GM18505 (cell line): ENCODE data around the gene ABHD4.
A peak's percentile ranks its signal among the peaks of the same experiment; 100 is the strongest.

Experiments
- ATAC-seq: cut with Tn5 transposase; IDR thresholded peaks from one replicate; pipeline ENCODE4 v1.9.1; 2021; ENCODE audit not compliant: unreplicated experiment
- POLR2A ChIP-seq: IDR thresholded peaks from 4 replicates; pipeline ENCODE4 v1.6.1; 2011; ENCODE audit warnings: borderline replicate concordance; ENCODE audit not compliant: insufficient read depth, insufficient read length; ENCODE audit errors: extremely low read depth

The ABHD4 gene

GRCh38 chr14:22589096-22589839 lies 8.8 kb upstream of the ABHD4 start, which contains the start of gene DAD1:
DAD1 (minus strand) TSS chr14:22589224; CDS start chr14:22589157, 67 bp downstream.
- peak; percentile 89 for ATAC-seq

GRCh38 chr14:22593189-22593588 lies 4.9 kb upstream of the ABHD4 start:
- TF ChIP-seq POLR2A = no peak
- no peak for ATAC-seq

More at GRCh38 chr14:22589096-22589839, 8.8 kb upstream of the ABHD4 start, which contains the start of gene DAD1:
- peak; percentile 97 for TF ChIP-seq POLR2A

- TF ChIP-seq POLR2A = no peak
- no peak for ATAC-seq
Measured at GRCh38 chr14:22593601-22594000, 4.5 kb upstream of the ABHD4 start.

- TF ChIP-seq POLR2A = no peak
- no peak for ATAC-seq
Measured at GRCh38 chr14:22594156-22594716, 3.9 kb upstream of the ABHD4 start.

- no peak for TF ChIP-seq POLR2A
- no peak for ATAC-seq
Measured at GRCh38 chr14:22596354-22596879, 1.7 kb upstream of the ABHD4 start.

- no peak for ATAC-seq
- no peak for TF ChIP-seq POLR2A
Measured at GRCh38 chr14:22597265-22597664, 835 bp upstream of the ABHD4 start.

GRCh38 chr14:22597771-22598098 lies 365 bp upstream of the ABHD4 start:
- ATAC-seq = peak; percentile 24
- TF ChIP-seq POLR2A = no peak

GRCh38 chr14:22598896-22599244 lies 770 bp downstream of the ABHD4 start:
- no peak for ATAC-seq

GRCh38 chr14:22599349-22599748 lies 1.2 kb downstream of the ABHD4 start:
- no peak for TF ChIP-seq POLR2A
- ATAC-seq = no peak

More at GRCh38 chr14:22598896-22599244, 770 bp downstream of the ABHD4 start:
- no peak for TF ChIP-seq POLR2A

GRCh38 chr14:22600027-22600426 lies 1.9 kb downstream of the ABHD4 start:
- no peak for TF ChIP-seq POLR2A
- ATAC-seq = no peak

GRCh38 chr14:22601456-22601855 lies 3.4 kb downstream of the ABHD4 start:
- no peak for ATAC-seq

GRCh38 chr14:22601996-22602395 lies 3.9 kb downstream of the ABHD4 start:
- no peak for ATAC-seq
- no peak for TF ChIP-seq POLR2A

More at GRCh38 chr14:22601456-22601855, 3.4 kb downstream of the ABHD4 start:
- no peak for TF ChIP-seq POLR2A

GRCh38 chr14:22602862-22603261 lies 4.8 kb downstream of the ABHD4 start:
- no peak for ATAC-seq
- TF ChIP-seq POLR2A = no peak

- TF ChIP-seq POLR2A = no peak
- ATAC-seq = no peak
Measured at GRCh38 chr14:22606380-22606779, 8.3 kb downstream of the ABHD4 start.
